ENCODE results near the gene PAPPA2.
A peak's percentile ranks its signal among the peaks of the same experiment; 100 is the strongest.

The PAPPA2 gene

DNA sequence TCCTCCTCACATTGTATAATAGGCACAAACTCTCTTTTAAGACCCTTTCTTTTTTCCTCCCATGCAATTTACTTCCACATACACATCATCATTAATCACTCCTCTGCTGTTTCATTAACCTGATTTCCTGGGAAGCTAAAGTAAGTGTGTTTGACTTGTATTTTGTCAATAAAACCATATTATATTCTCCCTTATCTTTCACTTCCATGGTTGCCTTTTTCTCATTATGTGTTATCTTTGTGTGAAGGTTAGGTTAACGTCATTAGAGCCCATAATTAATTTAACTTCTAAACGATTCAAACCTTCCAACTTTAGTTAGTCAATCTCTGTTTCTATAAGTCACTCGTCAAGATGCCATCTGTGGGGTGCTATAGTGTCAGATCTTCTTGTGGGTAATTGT, 313.0 kb downstream of the PAPPA2 start:
- no peak for DNase-seq

DNA sequence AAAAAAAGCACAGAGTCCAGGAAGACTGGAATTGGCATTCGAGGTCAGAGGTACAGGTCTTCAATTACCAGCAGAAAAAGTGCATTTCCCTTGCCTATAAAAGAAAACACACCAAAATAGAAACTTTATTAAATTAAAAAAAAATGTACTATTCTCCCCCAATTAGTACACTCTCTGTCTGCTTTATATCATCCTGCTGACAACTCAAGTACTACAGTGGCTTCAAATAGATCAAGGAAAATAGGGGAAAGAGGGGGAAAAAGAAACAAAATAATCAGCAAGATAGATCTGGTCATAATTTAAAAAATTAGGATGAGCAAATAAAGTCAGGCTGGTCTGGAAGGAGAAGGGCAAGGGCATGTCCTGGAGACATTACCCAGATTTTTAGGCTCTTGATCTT, 315.1 kb downstream of the PAPPA2 start:
- no peak for DNase-seq

DNA sequence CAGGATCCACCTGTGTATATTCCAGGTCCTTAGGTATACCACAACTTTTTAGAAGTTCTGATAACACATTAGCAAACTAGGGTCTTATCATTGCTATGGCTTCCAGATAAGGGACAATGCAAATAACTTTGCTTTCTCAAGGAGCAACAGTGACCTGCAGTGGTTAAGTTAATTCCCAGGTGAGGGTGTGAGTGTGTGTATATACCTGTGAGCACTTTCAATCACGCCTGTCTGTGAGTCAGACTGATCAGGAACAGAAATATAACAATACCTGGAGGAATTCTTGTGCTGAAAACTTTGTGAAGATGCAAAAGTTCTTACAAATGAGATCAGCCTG, 317.0 kb downstream of the PAPPA2 start:
- no peak for DNase-seq

DNA sequence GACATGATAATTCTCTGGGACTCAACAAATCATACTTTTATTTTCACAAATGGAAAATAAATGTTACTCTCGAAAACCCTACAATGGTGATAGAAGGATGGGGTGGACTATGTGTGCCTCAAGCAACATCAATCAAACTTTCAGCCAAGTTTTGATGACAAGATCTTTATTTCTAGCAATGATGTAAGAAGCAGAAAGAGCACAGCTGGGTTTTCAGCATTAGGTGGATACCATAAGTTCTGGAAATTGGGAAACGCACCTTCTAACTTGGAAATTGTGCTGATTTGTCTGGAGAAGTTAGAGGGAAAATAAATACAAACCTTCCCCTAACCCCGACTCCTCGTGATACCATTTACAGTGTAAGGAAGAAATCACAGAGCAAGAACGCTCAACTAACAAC, 320.3 kb downstream of the PAPPA2 start:
- DNase-seq = no peak

DNA sequence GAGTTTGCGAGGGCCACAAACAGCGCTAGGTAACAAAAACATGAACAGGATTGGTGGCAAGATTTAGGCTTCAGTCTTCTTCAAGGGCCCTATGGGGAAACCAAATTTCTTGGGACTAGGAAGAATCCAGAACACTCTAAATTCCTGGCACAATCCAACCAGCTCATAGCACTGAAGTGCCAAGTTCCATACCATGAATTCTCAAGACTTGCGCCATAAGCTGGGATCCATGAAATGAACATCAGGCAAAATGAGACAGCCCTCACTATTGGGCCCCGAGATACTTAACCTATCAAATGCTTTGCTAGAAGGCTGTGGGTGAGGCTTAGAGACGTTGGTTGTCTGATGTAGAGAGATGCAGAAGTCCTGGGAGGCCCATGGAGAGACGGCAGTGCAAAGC, 322.1 kb downstream of the PAPPA2 start:
- no peak for DNase-seq

DNA sequence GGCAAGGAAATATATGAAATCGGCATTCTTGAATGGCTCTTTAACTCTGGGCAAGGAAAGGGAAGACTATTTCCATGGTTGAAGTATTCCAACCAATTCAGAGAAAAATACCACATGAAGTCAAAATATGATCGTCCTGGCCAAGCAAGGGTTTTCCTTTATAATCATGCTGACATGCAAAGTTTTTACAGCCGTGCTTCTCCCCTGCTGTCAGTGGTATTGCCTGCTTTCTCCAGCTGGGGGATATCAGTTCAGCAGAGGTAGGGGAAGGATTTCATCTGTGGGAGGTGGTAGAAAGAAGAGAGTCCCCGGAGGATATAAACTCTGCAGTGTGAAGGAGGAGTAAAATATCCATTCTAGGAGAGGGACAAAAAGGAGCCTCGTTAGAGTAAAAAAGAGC, 322.8 kb downstream of the PAPPA2 start:
- DNase-seq = no peak

DNA sequence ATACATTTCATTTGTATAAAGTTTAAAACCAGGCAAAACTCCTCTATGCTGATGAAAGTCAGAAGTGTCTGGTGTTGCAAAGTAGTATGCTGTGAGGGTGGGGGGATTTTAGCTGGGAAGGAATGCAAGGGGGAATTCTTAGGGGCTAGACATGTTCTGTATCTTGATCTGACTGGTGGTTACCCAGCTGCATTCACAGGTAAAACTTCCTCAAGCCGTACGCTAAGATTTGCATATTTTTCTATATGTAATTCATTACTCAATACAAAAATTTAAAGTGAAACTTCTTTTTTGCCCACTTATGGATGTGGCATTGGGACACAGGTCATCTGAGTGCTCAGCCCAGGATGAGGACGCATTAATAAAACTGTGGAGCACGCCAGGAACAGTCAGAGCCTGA, 323.3 kb downstream of the PAPPA2 start:
- DNase-seq = no peak

DNA sequence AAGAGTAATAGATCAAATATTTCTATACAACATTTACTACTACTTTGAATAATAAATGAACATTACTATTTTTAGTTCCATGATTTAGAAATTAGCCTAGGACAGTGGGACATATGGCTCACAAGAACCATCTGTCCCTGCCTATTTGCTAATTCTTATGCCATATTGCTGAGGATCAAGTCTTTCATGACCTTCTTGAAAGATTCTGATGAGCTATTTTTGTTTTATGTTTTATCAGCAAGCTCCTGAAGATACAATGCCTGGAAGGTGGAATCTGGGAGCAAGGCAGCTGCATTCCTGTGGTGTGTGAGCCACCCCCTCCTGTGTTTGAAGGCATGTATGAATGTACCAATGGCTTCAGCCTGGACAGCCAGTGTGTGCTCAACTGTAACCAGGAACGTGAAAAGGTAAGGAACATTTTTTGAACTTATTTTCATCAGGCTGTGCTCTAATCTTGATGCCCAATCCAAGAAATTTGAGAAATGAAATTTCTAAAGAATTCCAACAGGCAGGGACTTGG, 326.7 kb downstream of the PAPPA2 start:
- no peak for DNase-seq

DNA sequence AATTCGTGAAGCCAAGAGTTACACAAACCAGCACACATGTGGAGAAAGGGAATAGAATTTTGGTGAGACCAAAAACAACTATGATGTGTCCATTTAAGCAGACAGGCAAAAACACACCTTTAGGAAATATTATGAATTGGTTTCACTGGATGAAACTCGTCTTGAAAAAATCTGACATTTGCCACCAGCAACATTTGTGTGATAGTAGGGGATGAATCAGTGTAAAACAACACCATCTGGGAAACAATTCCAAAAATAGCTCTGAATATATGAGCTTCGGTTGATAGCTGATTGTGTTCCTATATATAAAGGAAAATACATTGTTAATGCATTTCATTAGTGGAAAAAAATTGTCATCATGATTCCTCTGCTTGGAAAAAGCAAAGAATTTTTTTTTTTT, 327.8 kb downstream of the PAPPA2 start:
- no peak for DNase-seq

DNA sequence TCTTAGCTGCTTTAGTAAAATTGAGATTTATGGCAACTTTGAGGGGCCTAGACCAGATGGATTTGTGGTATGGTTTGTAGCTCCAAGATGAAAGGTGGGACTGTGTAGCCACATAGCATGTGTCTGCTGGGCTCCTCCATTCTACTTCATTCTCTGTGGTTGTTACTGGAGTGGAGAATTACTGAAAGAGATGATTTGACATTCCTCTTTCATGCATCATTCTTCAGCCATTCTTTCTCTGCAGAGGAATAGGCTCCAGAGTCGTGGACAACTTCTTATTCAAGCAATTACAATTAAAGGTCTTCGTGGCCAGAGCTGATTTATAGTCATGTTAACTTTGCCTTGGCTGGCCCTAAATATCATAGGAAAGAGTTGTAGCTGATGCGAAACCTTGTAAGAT, 328.9 kb downstream of the PAPPA2 start:
- no peak for DNase-seq

DNA sequence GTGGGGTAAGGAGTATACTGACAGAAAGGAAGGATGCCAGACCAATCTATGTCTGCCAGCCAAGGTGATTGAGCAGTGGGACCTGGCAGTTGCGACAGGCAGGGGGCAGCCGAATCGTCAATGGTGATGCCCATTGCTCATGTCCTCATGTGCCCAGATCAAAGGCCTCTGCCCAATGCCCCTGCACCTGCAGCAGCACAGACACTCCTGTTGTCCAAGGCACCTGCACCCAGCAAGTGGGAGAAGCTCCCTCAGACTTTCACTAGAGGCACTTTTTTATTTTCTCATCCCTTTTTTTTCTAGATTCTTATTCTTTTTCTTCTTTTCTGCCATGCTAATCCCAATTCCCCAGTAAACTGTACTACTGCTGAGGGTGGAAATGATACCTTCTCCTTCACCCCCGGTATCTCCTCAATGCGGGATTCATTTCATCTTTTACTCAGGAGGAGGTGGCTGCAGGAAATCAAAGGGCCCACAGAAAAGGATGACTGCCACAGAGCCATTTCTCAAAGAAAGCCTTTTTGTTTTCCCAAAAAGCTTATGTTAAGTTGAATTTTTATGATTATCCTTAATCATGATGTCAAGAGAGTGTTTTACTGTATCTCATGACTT, 332.0 kb downstream of the PAPPA2 start:
- DNase-seq = no peak

DNA sequence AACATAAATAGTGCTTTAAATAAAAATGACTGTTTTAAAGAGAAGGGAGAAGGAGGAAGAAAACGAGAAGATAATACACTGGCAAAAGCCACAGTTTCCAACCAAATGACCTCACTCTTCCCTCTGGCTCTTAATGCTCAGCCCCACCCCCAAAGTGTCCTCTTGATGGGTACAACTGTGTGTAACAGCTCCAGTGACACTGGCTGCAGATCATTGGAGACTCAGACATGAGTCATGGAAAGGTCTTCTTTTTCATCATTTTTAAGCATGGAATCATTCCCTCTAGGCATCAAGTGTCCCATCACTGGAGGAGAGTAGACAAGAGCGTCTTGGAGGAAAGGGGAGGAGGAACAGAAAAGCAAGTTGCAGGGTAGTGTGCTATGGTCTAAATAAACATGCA, 333.0 kb downstream of the PAPPA2 start:
- no peak for DNase-seq

DNA sequence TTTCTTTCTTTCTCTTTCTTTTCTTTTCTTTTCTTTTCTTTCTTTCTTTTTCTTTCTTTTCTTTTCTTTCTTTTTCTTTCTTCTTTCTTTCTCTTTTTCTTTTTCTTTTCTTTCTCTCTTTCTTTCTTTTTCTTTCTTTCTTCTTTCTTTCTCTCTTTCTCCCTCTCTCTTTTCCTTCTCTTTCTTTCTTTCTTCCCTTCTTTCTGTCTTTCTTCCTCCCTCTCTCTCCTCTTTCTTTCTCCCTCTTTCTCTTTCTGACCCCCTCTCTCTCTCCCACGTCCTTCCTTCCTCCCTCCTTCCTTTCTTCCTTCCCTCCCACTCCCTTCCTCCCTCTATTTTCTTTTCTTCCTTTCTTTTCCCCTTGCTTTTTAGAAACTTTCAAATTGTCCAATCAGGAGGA, 333.6 kb downstream of the PAPPA2 start:
- DNase-seq = no peak

DNA sequence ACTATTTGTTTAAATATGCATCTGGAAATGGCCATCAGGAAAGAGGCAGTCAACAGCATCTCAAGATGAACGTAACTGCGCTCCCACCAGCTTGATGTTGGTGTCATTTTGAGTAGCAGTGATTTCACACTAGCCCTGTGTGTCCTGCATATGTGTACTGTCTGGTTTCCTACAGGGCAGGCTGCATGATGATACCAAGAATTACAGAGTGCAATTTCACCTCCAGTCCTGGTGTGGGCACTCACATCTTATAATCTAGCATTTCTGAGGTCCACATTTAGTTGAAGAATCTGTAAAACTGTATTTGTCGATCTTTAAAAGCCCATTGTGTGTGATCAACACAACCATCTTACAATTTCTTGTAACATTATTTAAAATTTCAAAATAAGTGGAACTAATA, 336.4 kb downstream of the PAPPA2 start:
- DNase-seq = no peak

DNA sequence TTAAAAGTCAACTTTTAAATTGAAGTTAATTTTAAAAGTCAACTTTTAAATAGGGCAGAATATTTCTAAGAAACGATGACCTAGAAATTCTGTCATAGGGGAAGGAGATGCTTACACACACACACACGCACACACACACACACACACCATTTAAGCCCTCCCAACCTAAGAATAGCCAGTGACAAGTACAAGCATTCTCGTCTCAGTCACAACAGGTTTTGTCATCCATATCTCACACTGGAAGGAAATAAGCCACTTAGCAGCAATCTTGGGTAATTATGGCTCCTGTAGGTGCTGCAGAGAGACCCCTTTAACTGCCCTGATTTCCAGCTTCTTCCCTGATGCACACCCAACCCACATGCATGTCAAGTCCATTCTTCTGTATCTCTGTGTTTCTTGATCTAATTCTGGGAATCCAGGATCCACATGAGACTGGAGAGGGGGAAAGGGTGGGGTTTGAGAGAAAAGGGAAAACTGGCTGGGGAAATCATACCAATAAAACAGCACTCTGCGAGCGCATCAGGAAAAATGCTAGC, 338.1 kb downstream of the PAPPA2 start:
- peak; percentile 83 for DNase-seq

DNA sequence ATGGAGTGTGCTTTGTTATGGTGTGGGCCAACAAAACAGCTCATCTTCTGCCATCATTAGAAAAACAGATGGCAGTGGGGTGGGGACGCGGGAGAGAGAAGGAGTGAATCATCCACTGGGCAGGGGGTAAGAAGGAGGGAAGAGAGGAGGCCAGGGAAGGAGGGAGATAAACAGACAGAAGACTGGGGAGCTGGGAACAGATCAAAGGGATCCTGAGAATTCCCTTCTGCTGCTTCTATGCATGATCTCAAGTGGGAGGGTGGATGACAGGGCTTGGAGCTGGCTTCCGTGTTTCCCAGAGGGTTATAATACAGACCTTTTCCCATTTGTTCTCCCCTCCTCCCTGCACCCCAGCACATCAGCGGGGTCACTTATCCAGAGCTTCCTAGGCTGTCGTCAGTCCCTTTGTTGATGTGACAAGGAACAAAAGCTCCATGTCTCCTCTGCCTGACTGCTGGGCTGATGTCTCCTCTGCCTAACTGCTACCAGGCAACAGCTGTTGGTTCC, 338.6 kb downstream of the PAPPA2 start:
- DNase-seq = peak; percentile 74

DNA sequence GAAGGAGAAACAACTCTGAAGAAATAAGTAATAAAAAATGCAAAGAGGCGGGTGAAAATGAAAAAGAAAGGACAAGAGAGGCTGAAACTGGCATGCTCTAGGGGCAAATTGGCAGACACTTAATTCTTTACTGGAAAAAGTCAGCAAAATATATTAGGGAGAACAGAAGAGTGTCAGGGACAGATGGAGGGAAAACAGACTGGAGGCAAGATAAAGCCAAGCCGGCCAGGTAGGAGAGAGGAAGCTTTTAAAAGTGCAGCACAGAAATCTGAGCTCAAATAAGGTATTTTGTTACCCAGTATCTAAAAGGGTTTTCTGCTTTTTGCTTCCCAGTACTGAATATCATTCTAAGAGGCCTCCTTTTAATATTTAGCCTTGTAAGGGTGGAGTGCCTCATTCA, 339.3 kb downstream of the PAPPA2 start:
- no peak for DNase-seq

DNA sequence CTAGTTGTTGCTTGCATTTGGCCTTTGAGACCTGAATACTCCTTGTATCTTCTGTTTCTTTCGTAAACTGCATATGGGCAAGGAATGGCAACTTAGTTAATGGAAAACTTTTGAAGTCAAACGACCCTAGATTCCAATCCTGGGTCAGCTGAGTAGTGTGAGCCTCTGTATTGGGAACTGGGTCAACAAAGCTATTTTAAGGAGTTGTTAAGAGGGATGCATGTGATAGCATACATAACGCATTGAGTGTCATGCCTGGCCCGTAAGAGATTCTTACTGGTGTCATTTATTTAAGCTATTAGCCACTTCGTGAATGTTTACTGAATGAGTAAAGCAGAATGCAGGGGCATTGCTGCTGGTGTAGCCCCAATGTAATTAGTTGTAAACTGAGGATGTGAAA, 340.1 kb downstream of the PAPPA2 start:
- DNase-seq = no peak

DNA sequence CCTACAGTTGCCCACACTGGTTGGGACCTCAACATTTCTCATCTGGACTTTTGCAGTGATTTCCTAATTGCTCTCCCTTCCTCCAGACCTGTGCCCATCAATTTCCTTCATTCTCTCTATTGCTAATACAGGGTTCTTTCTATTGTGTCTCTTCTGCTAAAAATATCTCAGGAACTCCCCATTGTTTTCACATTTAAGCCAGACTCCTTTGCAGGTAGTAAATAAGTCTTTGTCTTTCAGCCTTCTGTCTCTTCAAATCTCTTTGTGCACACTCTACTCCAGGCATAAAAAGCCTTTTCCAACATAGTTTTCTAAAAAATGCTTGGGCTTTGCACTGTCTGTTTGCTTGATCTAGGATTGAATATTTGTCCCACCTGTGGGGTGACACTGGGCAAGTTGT, 340.6 kb downstream of the PAPPA2 start:
- no peak for DNase-seq

DNA sequence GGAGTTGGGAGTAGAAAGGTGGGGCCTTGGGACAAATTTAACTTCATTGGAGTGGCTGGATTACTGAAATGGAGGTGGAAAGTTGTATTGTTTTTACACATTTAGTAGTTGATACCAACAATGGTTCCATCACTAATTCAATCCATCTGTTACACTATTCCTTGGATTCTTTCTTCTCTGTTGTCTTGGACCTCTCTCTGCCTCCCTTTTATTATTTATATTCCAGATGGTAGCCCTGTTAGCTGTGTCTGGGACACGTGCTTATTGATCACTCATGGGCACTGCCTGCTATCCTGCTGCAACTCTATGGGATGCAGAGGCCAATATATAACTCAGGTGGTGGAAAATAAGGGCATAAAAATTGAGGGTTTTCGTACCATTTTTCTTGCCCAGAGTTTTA, 346.3 kb downstream of the PAPPA2 start:
- DNase-seq = no peak

DNA sequence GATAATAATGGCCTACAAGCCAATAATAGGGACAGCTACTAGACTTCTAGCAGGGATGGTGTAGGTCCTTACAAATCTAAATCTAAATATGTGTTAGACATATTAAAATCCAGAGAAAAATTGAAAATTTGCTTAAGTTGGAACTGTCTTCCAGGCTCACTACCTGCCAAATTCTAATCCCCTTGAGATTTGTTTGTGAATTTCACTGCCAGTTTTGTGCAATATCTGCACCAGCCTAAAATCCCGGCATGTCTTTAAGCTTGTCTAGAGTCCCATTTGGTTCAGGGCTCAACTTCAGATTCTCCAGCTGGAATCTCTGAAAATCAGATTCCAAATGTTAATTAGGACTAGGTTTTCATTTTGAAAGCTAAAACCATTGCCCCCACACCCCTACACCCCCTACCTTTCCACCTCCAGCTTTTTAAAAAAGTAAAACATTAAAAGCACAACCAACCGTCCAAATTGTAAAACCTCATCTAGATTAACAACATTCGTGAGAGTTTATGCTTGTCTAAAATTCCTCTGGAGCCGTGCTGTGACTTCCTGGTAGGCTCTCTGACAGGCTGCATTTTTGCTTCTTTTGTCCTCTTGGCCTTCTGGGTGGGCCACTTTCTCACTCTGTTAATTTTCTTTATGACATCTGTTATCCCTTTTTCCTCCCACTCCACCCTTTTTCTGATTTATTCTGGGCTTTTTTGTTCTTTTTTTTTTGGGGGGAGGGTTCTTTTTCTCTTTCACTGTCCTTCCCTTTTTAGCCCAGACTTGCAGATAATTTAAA, 348.7 kb downstream of the PAPPA2 start:
- DNase-seq = no peak

DNA sequence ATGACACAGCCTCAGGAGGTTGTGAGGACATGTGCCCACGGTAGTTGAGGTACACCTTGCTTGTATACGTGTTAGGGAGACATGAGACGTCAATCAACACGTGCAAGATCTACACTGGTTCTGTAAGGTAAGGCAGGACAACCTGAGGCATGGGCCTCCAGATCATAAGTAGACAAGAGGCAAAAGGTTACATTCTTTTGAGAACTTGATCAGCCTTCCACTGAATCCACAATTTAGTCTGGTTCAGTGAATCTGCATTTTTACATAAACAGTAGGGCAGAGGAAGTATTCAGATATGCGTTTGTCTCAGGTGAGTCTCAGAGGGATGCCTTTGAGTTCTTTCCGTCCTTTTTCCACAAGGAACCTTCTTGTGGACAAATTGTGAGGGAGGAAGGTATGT, 352.6 kb downstream of the PAPPA2 start:
- no peak for DNase-seq

DNA sequence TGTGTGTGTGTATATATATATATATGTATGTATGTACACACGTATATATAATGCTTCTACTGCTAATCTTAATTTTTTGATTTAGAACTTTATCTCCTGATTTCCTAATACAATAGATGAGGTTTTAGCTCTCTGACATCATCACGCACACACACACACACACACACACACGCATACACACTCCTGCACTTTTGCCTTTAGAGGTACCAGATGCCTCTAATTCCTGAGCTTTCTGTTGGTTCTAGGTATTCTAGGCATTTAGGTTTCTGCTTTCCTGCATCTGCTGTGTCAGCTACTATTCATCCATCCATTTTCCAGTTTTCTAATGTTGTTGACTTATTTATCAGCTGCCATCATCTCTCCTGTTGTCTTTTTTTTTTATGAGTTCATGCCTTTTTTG, 353.3 kb downstream of the PAPPA2 start:
- DNase-seq = no peak

DNA sequence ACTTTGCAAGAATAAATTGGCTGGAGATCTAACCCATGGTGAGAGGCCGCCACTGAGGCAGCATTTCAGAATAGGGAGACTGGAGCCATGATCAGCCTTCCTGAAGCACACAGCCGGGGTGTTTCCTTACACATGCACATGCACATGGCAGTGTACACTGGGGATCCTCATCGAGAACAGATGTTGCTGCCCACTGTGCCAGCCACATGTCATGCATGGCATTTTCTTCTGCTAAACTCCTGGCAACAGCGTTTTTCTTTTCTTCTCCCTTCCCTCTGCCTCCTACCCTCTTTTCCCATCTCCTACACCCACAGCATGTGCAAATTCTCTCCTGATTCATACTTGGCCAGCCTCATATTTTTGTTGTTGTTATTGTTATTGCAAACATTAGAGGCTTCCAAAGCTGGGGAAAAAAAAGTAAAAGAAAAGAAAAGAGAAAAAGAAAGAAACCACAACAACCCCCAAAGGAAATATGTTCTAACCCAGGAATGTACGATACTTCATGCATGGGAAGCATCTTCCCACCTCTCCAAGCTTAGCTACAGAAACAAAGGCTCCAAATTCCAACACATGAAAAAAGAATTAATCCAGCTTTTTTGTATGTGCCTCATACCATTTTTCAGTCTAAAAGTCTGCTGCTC, 357.5 kb downstream of the PAPPA2 start:
- no peak for DNase-seq

Data from NCI-H2227 treated with DMSO at 0.1 percent for 48 hours (cell line).